ENCODE measurements around the gene RPTOR. TPM values are rescaled to one million over a fixed set of nuclear protein-coding genes. Genes with fewer than 3 reads are reported as not detected.

RPTOR gene
- total RNA-seq, 1 donor: 27.9 TPM

GRCh38 chr17:80997424-80998117, 452.9 kb downstream of the RPTOR start:
- Histone ChIP-seq H4K20me1 (ENCODE audit: insufficient read depth, low read length) (peaks cover 6% of the 10 kb centered on the region), H3K4me2 (ENCODE audit: insufficient read depth, low read length) (no peak overlapping the region), H3K4me3 (ENCODE audit: insufficient read depth, low read length) (no peak overlapping the region), H2AFZ (ENCODE audit: low read length) (no peak overlapping the region), H3K27me3 (ENCODE audit: insufficient read depth, low read length) (peaks cover 3% of the 10 kb centered on the region), H3K79me2 (ENCODE audit: insufficient read depth, low read length) (peaks cover 16% of the 10 kb centered on the region), H3K27ac (ENCODE audit: low read depth, low read length) (no peak overlapping the region), H3K9me3 (ENCODE audit: low read depth, low read length) (no peaks in the 10 kb centered on the region), H3K4me1 (ENCODE audit: insufficient read depth, low read length) (peaks cover 13% of the 10 kb centered on the region), H3K36me3 (ENCODE audit: insufficient read depth, low read length) (peaks cover 32% of the 10 kb centered on the region)
- no peak for TF ChIP-seq CTCF (IDR thresholded peaks at IDR 0.05; ENCODE audit: extremely low read depth, low read depth, low read length)
- DNase-seq (ENCODE audit: insufficient read length, low spot score, missing footprints): peak; percentile 97

- Histone ChIP-seq H3K27ac (ENCODE audit: low read depth, low read length) (no peak overlapping the region), H3K4me2 (ENCODE audit: insufficient read depth, low read length) (no peak overlapping the region), H3K27me3 (ENCODE audit: insufficient read depth, low read length) (peaks cover 8% of the 10 kb centered on the region), H4K20me1 (ENCODE audit: insufficient read depth, low read length) (peaks cover 2% of the 10 kb centered on the region), H3K79me2 (ENCODE audit: insufficient read depth, low read length) (peaks cover 10% of the 10 kb centered on the region), H3K4me3 (ENCODE audit: insufficient read depth, low read length) (no peak overlapping the region), H3K36me3 (ENCODE audit: insufficient read depth, low read length) (peaks cover 32% of the 10 kb centered on the region), H3K9me3 (ENCODE audit: low read depth, low read length) (no peaks in the 10 kb centered on the region), H2AFZ (ENCODE audit: low read length) (no peak overlapping the region), H3K4me1 (ENCODE audit: insufficient read depth, low read length) (peaks cover 6% of the 10 kb centered on the region)
- peak; percentile 83 for DNase-seq (ENCODE audit: insufficient read length, low spot score, missing footprints)
- TF ChIP-seq CTCF (IDR thresholded peaks at IDR 0.05; ENCODE audit: extremely low read depth, low read depth, low read length): no peak
Observed at GRCh38 chr17:80998118-80998747, 453.6 kb downstream of the RPTOR start.

GRCh38 chr17:80998748-80999535, 454.3 kb downstream of the RPTOR start:
- Histone ChIP-seq H3K9me3 (ENCODE audit: low read depth, low read length) (no peaks in the 10 kb centered on the region), H3K27ac (ENCODE audit: low read depth, low read length) (no peak overlapping the region), H2AFZ (ENCODE audit: low read length) (no peak overlapping the region), H3K4me1 (ENCODE audit: insufficient read depth, low read length) (peaks cover 6% of the 10 kb centered on the region), H3K36me3 (ENCODE audit: insufficient read depth, low read length) (peaks cover 32% of the 10 kb centered on the region), H3K4me3 (ENCODE audit: insufficient read depth, low read length) (no peak overlapping the region), H3K4me2 (ENCODE audit: insufficient read depth, low read length) (no peak overlapping the region), H4K20me1 (ENCODE audit: insufficient read depth, low read length) (peaks cover 2% of the 10 kb centered on the region), H3K27me3 (ENCODE audit: insufficient read depth, low read length) (peaks cover 15% of the 10 kb centered on the region), H3K79me2 (ENCODE audit: insufficient read depth, low read length) (peaks cover 3% of the 10 kb centered on the region)
- DNase-seq (ENCODE audit: insufficient read length, low spot score, missing footprints): peak; percentile 82
- TF ChIP-seq CTCF (IDR thresholded peaks at IDR 0.05; ENCODE audit: extremely low read depth, low read depth, low read length): no peak
